Measurements from ENCODE around the gene SIPA1L2.

- TF ChIP-seq BRCA1 (IDR thresholded peaks at IDR 0.05; ENCODE audit: low read depth, low read length) (no peak), GABPA (IDR thresholded peaks at IDR 0.05; ENCODE audit: low read depth) (no peak)
Measured at GRCh38 chr1:232593717-232594502, 36.0 kb downstream of the SIPA1L2 start.

Data from GM12878 (cell line).